ENCODE data around the gene COL3A1. TPM values are rescaled to one million over a fixed set of nuclear protein-coding genes. Genes with fewer than 3 reads are reported as not detected.

Gene COL3A1
- 9,456 and 10,579 TPM in 2 replicates for total RNA-seq

DNA sequence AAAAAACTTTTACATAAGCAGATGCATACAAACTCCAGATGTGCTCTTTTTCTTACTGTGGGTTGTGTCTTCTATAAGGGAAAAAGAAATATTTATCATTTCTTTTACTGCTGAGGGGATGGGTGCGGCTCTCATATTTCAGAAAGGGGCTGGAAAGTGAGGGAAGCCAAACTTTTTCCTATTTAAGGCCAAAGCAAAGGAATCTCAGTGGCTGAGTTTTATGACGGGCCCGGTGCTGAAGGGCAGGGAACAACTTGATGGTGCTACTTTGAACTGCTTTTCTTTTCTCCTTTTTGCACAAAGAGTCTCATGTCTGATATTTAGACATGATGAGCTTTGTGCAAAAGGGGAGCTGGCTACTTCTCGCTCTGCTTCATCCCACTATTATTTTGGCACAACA is at the start of gene COL3A1:
Gene COL3A1 (plus strand): TSS at position 210 of the 400 bp plus-strand sequence. CDS start 117 bp downstream, at position 327.

Other genes with a start within 250 kb of the COL3A1 start
- gene COL5A2, start 205.4 kb downstream of the COL3A1 start, total RNA-seq, result 771 and 891 TPM in 2 replicates

Data from cardiac atrium fibroblast (primary cell).